LNCAP (cell line): ENCODE data around the gene CLEC16A.

Experiments
- TF ChIP-seq, protein P1 (sequence below): fragments of 450-650 bp; IDR thresholded peaks from 2 replicates; pipeline ENCODE4 v1.5.1; 2017; ENCODE audit warnings: mild to moderate bottlenecking

The CLEC16A gene

DNA sequence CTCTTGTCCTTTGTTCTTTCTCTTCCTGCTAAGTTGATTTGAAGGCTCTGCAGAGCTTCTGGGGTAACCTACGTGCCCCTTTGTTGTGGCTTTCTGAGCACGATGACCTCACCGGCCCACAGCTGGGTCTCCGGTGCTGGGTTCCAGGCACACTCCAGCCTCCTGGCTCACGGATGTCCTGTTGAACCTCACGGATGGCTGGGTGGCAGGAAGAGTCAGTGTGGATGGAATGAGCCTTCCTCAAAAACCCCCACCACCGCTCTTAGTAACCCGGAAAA, 195.7 kb downstream of the CLEC16A start:
- TF ChIP-seq, protein P1, sequence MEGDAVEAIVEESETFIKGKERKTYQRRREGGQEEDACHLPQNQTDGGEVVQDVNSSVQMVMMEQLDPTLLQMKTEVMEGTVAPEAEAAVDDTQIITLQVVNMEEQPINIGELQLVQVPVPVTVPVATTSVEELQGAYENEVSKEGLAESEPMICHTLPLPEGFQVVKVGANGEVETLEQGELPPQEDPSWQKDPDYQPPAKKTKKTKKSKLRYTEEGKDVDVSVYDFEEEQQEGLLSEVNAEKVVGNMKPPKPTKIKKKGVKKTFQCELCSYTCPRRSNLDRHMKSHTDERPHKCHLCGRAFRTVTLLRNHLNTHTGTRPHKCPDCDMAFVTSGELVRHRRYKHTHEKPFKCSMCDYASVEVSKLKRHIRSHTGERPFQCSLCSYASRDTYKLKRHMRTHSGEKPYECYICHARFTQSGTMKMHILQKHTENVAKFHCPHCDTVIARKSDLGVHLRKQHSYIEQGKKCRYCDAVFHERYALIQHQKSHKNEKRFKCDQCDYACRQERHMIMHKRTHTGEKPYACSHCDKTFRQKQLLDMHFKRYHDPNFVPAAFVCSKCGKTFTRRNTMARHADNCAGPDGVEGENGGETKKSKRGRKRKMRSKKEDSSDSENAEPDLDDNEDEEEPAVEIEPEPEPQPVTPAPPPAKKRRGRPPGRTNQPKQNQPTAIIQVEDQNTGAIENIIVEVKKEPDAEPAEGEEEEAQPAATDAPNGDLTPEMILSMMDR: no peak

DNA sequence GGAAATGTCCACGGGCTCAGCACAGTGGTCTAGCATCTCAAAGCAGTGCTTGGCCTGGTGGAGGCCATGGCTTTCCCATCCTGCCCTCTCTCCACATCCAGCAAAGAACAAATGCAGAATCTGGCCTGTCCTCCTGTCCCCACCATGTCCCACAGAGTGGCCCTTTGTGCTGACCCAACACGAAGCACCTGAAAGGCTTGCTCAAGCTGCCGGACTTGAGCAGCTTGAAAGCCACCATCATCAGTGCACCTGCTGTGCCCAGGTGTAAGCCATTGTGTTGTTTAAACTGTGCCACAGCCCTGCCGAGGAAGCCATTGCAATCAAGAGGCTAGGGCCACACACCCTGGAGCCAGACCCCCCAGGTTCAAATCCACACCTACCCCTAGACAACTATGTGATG, 196.1 kb downstream of the CLEC16A start:
- TF ChIP-seq, protein P1: no peak

DNA sequence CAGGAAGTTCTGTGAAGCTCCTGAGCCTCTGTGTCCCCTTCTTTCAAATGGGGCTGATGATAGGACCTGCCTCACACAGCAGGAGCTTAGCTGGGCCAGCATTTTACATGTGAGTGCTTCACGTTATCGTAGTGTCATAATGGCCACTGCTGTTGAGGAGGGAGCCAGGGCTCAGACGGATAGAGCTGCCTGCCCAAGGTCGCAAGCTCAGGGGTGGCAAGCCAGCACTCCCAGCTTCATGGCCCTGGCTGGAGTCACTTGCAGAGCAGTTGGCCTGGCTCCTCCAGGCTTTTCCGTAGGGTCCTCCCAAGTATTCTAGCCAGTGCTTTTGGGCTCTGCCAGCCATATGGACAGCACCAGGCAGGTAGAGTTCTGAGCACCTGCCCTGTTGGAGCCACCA, 196.5 kb downstream of the CLEC16A start:
- TF ChIP-seq, protein P1: no peak

DNA sequence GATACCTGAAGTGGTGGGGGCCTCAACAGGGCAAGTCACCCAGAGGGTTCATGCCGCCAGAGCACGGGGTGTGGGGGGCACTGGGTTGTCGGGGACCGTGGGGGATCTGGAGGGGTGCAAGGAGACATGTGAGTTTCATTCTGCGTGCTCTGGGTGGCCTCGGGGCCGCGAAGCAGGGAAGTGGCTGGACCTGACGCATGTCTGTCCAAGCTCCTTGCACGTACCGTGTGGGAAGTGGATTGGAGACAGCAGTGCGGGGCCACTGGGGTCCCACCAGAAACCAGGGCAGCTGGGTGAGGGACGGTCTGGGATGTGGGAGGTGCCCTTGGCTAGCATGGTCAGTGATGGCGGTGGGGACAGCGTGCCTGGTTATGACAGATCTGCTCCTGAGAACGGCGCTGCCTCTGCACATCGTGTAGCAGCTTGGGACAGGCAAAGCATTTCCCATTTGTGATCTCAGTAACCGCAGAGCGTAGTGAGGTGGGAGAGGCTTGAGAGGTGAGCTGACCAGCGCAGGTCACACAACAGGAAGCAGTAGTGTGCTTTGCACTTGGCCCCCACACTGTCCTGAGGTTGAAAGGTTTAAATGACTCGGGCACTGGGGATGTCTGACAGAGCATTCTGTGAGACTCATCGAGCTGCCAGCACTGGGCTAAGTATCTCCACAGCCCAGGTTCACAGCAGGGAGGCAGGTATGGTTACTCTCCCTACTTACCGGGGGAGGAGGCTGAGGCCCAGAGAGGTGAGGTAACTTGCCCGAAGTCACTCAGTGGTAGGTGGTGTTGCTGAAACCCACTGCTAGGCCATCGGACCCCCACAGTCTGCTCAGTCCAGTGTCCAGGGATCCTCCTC, 197.3 kb downstream of the CLEC16A start:
- TF ChIP-seq, protein P1: no peak

DNA sequence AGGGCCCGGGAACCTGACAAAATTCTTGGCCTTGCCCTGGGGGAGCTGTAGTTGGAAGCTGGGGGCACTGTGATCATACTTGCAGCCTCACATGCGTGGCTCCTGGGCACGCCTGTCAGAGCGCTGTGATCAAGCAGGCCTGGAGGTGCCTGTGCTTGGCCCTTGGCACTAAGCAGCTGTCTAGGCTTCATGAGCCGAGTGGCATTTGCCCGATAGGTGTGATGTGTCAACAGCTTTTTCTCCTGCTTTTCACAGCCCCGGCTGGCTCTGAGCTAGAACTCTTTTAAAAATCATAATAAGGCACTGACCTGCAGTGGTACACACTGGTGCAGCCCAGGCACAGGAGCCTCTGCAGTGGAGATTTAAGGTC, 197.9 kb downstream of the CLEC16A start:
- TF ChIP-seq, protein P1: no peak

DNA sequence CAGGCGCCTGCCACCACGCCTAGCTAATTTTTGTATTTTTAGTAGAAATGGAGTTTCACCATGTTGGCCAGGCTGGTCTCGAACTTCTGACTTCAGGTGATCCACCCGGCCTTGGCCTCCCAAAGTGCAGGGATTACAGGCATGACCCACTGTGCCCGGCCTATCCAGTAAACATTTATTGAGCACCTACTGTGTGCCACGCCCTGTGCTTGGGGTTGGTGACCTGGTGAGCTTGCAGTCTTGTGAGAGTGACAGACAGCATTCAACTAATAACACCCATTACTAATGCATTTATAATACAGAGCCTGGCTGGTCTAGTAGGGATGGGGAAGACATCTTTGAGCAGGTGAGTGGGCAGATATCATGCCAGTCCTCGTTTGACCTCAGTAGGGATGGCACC, 198.6 kb downstream of the CLEC16A start:
- TF ChIP-seq, protein P1: no peak

DNA sequence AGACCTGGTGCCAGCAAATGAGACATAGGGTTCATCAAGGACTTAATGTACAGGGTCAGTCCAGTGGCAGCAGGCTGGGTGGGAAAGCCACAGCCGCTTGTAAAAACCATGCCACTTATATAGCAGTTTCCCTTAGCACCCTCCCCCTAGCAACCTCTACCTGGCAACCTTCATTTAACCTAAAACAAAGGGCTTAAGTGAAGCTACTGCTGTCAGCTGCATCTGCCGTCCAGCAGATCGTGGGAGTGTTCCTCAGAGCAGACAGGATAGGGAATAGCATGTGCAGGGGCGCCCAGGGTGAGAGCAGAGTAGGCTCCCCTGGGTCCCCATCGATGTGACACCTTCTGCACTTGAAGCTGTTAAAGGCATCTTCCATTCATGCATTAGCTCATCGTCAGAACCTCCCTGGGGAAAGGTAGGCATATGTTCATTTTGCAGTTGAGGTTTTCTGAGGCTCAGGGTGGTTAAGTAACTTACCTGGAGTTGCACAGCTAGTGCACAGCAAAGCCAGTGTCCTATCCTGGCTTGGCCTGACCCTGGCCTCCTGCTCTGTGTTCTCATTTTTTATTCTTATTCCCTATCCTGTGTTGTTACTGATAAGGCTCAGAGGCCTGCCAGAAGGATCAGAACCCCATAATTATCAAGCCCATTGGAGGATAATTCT, 199.1 kb downstream of the CLEC16A start:
- TF ChIP-seq, protein P1: no peak
